SK-N-DZ (cell line): ENCODE measurements around the gene CDR2L.
A peak's percentile ranks its signal among the peaks of the same experiment; 100 is the strongest.
"Not testable (repeated sequence)": the region's sequence is repeated elsewhere in the genome, so short reads cannot be mapped to it uniquely, and the experiment has no call there.

Source experiments
- DNase-seq: peaks from one replicate; pipeline ENCODE4 v3.0.0-alpha.2; 2015; ENCODE audit warnings: low spot score
- small RNA-seq, 2 experiments: library from RNA; depleted of rRNA; stranded (forward); fragments of <200 nt; gene quantifications; one replicate each; pipeline ENCODE3, GENCODE V24; 2014

The CDR2L gene

GRCh38 chr17:75036643-75037268, 49.3 kb downstream of the CDR2L start:
- peak; percentile 88 for DNase-seq

GRCh38 chr17:75039238-75039637, 51.8 kb downstream of the CDR2L start:
- no peak for DNase-seq

- no peak for DNase-seq
These were observed 54.3 kb downstream of the CDR2L start for GRCh38 chr17:75041656-75042280.

GRCh38 chr17:75043789-75044188, 56.4 kb downstream of the CDR2L start:
- not testable (repeated sequence) for DNase-seq

GRCh38 chr17:75044716-75045115, 57.3 kb downstream of the CDR2L start:
- no peak for DNase-seq

- DNase-seq: not testable (repeated sequence)
These were observed 58.5 kb downstream of the CDR2L start for GRCh38 chr17:75045946-75046406.

- peak; percentile 97 for DNase-seq
These were observed 59.2 kb downstream of the CDR2L start, which contains the start of the genes ATP5PD and KCTD2 for GRCh38 chr17:75046407-75047289. Gene ATP5PD, minus strand, starts transcription at chr17:75046969. Its CDS starts 4,319 bp downstream, at chr17:75042650. Gene KCTD2, plus strand, starts transcription at chr17:75047225. Its CDS starts 26 bp downstream, at chr17:75047251.

GRCh38 chr17:75047398-75048098, 60.1 kb downstream of the CDR2L start:
- DNase-seq: peak; percentile 29

- no peak for DNase-seq
These were observed 60.9 kb downstream of the CDR2L start for GRCh38 chr17:75048249-75048878.

- DNase-seq: no peak
These were observed 61.6 kb downstream of the CDR2L start for GRCh38 chr17:75049057-75049456.

GRCh38 chr17:75049706-75050105, 62.3 kb downstream of the CDR2L start:
- DNase-seq: no peak

GRCh38 chr17:75051941-75052340, 64.5 kb downstream of the CDR2L start:
- DNase-seq: no peak

Small RNAs within 50 kb of the gene (small RNA-seq; reads per million reads assigned to genes)
- gene RN7SL573P (0 reads per million in 2 experiments), gene RNU6-362P (0 reads per million in 2 experiments)
